ENCODE results near the gene GLO1. TPM values are rescaled to one million over a fixed set of nuclear protein-coding genes. Genes with fewer than 3 reads are reported as not detected.

The GLO1 gene
- polyA plus RNA-seq, 4 donors = 71.8 to 313 (median 133) TPM

DNA sequence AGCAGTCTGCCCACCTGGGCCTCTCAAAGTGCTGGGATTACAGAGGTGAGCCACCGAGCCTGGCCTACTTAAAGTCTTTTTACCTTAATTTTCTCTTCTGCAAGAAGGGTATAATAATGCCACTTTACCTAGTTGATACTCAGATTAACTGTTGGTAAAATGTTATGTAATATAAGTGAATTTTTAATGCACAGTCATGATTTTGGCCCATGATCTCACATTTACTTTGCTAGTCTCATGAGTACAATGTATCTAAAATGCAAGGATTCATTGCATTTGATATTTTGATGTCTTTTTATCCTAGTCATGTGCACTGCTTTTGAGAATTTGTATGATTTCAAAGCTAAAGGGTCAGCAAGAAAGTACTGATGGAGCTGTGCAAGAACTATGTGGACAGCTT lies 25.3 kb upstream of the GLO1 start:
- Histone ChIP-seq H3K4me3 (ENCODE audit: low read depth in 1 of 3, low read length in 3 of 3) (no peak overlapping the region), H3K36me3 (ENCODE audit: control insufficient read depth in 3 of 3, insufficient read depth in 2 of 3, low read depth in 1 of 3, low read length in 3 of 3) (no peaks in the 10 kb centered on the region), H3K27me3 (ENCODE audit: control insufficient read depth in 3 of 3, insufficient read depth in 3 of 3, low read length in 3 of 3) (no peaks in the 10 kb centered on the region), H3K4me1 (ENCODE audit: control insufficient read depth in 3 of 3, insufficient read depth in 2 of 3, low read depth in 1 of 3, low read length in 2 of 3) (no peaks in the 10 kb centered on the region), H3K9me3 (ENCODE audit: control insufficient read depth in 2 of 2, insufficient read depth in 1 of 2, low read depth in 1 of 2, low read length in 1 of 2) (no peaks in the 10 kb centered on the region), H3K27ac (ENCODE audit: low read depth in 1 of 3, low read length in 2 of 3) (no peak overlapping the region)
- WGBS, 3 donors = 86 to 97% (median 92%) methylated on average over 1 of the region's 1 CpG
- DNase-seq (no peak), FAIRE-seq (no peak)

DNA sequence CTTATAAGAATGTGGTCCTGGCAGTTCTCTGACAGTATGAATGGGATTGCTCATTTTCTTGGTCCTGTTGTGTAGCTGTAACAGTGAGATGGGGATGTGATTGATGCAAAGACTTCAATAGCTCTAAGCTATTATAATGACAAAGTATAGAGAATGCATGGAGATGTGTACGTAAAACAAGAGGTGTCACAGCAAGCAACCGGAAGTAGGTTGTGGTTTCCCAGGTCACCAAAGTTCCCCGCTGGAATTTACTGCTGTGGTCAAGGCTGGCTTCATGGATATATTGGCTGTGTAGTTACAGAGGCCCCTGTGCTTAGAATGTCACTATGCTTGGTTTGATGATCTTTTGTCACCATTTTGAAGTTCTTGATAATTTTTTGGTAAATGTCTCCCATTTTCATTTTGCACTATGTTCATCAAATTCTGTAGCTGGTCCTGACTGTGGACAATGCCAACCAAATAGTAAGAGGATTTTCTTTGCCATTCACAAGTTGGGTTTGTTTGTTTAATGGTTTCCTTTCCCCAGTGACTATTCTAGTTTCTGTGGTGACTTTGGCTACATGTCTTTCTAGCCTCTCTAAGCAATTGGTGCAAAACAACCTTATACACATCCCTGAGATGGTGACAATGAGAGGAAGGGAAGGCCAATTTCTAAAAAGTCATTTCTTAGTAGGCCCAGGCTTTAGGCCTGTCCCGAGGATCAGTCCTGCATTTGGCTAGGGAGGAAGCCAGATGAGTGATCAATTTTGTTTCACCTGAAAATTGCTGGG lies 22.7 kb upstream of the GLO1 start:
- Histone ChIP-seq H3K4me1 (ENCODE audit: control insufficient read depth in 3 of 3, insufficient read depth in 2 of 3, low read depth in 1 of 3, low read length in 2 of 3) (no peaks in the 10 kb centered on the region), H3K27me3 (ENCODE audit: control insufficient read depth in 3 of 3, insufficient read depth in 3 of 3, low read length in 3 of 3) (no peaks in the 10 kb centered on the region), H3K27ac (ENCODE audit: low read depth in 1 of 3, low read length in 2 of 3) (no peak overlapping the region), H3K9me3 (ENCODE audit: control insufficient read depth in 2 of 2, insufficient read depth in 1 of 2, low read depth in 1 of 2, low read length in 1 of 2) (no peaks in the 10 kb centered on the region), H3K36me3 (ENCODE audit: control insufficient read depth in 3 of 3, insufficient read depth in 2 of 3, low read depth in 1 of 3, low read length in 3 of 3) (no peaks in the 10 kb centered on the region), H3K4me3 (ENCODE audit: low read depth in 1 of 3, low read length in 3 of 3) (no peak overlapping the region)
- DNase-seq (no peak), FAIRE-seq (no peak)
- WGBS, 3 donors = 60 to 87% (median 74%) methylated on average over 4 of the region's 4 CpGs

DNA sequence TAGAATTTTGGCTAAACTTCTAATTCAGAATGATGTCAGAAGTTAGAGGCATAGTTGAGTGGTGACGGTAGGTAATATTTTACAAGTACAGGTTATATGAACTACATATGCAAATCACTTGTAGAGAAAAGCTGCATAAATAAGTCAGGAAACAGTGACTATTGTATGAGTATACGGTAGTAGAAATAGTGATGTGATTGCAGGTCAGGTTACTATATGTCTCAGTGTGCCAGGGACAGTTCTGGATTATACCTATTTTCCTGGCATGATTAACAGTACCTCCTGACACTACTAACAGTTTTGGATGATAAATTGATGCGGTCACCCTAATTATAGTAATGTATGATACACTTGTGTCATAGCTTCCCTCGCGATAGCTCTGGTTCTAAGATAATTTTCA lies 21.4 kb upstream of the GLO1 start:
- DNase-seq (no peak), FAIRE-seq (no peak)
- Histone ChIP-seq H3K27ac (ENCODE audit: low read depth in 1 of 3, low read length in 2 of 3) (no peak overlapping the region), H3K9me3 (ENCODE audit: control insufficient read depth in 2 of 2, insufficient read depth in 1 of 2, low read depth in 1 of 2, low read length in 1 of 2) (no peaks in the 10 kb centered on the region), H3K36me3 (ENCODE audit: control insufficient read depth in 3 of 3, insufficient read depth in 2 of 3, low read depth in 1 of 3, low read length in 3 of 3) (no peaks in the 10 kb centered on the region), H3K4me1 (ENCODE audit: control insufficient read depth in 3 of 3, insufficient read depth in 2 of 3, low read depth in 1 of 3, low read length in 2 of 3) (no peaks in the 10 kb centered on the region), H3K4me3 (ENCODE audit: low read depth in 1 of 3, low read length in 3 of 3) (no peak overlapping the region), H3K27me3 (ENCODE audit: control insufficient read depth in 3 of 3, insufficient read depth in 3 of 3, low read length in 3 of 3) (peaks cover 0 to 3% (median 0%) of the 10 kb centered on the region in 3 donors)
- 71 to 74% (median 74%) methylated on average over 5 of the region's 5 CpGs for WGBS, 3 donors

DNA sequence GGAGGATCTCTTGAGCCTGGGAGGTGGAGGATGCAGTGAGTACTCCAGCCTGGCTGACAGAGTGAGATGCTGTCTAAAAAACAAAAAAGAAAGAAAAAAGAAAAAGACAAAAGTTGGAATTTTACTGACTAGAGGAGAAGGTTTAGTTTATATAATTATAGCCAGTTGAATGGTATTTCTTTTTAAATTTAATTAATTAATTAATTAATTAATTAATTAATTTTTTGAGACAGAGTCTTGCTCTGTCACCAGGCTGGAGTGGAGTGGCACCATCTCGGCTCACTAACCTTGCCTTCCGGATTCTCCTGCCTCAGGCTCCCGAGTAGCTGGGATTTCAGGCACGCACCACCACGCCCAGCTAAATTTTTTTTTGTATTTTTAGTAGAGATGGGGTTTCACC lies 20.8 kb upstream of the GLO1 start:
- no peak overlapping the region for H3K27ac ChIP-seq (ENCODE audit: low read depth in 1 of 3, low read length in 2 of 3)
- WGBS, 3 donors = 87 to 96% (median 95%) methylated on average over 5 of the region's 5 CpGs
- peaks cover 0 to 7% (median 0%) of the 10 kb centered on the region in 3 donors for H3K27me3 ChIP-seq (ENCODE audit: control insufficient read depth in 3 of 3, insufficient read depth in 3 of 3, low read length in 3 of 3)
- DNase-seq (no peak), FAIRE-seq (no peak)
- H3K36me3 ChIP-seq (ENCODE audit: control insufficient read depth in 3 of 3, insufficient read depth in 2 of 3, low read depth in 1 of 3, low read length in 3 of 3) = no peaks in the 10 kb centered on the region
- H3K4me1 ChIP-seq (ENCODE audit: control insufficient read depth in 3 of 3, insufficient read depth in 2 of 3, low read depth in 1 of 3, low read length in 2 of 3) = no peaks in the 10 kb centered on the region
- no peaks in the 10 kb centered on the region for H3K9me3 ChIP-seq (ENCODE audit: control insufficient read depth in 2 of 2, insufficient read depth in 1 of 2, low read depth in 1 of 2, low read length in 1 of 2)
- H3K4me3 ChIP-seq (ENCODE audit: low read depth in 1 of 3, low read length in 3 of 3) = no peak overlapping the region

DNA sequence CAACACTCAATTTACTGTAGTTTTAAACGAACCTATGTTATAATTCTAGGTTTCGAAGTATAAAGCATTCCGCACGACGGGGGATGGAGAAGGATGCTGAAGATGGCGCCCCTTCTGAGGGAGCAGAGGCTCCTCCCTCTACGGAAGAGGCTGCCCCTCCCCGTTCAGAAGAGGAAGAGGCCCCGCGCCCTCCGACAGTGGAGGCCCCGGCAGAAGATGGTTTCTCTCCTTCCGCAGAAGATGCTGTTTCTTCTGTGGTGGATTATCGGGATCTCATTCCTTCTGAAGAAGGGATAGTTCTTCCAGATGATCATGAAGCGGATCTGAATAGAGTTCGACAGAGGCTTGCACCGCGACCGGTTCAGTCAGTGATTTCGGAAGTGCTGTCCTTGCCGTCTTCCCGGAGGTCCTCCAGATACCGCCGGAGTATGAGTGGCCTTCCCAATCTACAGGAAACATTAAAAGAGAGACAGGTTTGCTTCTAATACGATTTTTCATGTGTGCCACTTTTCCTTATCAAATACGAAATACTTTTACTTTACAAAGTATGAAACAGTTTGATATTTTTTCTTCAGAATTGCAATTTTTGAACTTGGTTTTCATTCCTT lies 19.9 kb upstream of the GLO1 start:
- DNase-seq (no peak), FAIRE-seq (no peak)
- H3K36me3 ChIP-seq (ENCODE audit: control insufficient read depth in 3 of 3, insufficient read depth in 2 of 3, low read depth in 1 of 3, low read length in 3 of 3) = no peaks in the 10 kb centered on the region
- no peak overlapping the region for H3K4me3 ChIP-seq (ENCODE audit: low read depth in 1 of 3, low read length in 3 of 3)
- WGBS, 3 donors = 92 to 94% (median 92%) methylated on average over 26 of the region's 26 CpGs
- H3K27me3 ChIP-seq (ENCODE audit: control insufficient read depth in 3 of 3, insufficient read depth in 3 of 3, low read length in 3 of 3) = peaks cover 0 to 7% (median 0%) of the 10 kb centered on the region in 3 donors
- no peaks in the 10 kb centered on the region for H3K9me3 ChIP-seq (ENCODE audit: control insufficient read depth in 2 of 2, insufficient read depth in 1 of 2, low read depth in 1 of 2, low read length in 1 of 2)
- H3K4me1 ChIP-seq (ENCODE audit: control insufficient read depth in 3 of 3, insufficient read depth in 2 of 3, low read depth in 1 of 3, low read length in 2 of 3) = no peaks in the 10 kb centered on the region
- H3K27ac ChIP-seq (ENCODE audit: low read depth in 1 of 3, low read length in 2 of 3) = no peak overlapping the region

DNA sequence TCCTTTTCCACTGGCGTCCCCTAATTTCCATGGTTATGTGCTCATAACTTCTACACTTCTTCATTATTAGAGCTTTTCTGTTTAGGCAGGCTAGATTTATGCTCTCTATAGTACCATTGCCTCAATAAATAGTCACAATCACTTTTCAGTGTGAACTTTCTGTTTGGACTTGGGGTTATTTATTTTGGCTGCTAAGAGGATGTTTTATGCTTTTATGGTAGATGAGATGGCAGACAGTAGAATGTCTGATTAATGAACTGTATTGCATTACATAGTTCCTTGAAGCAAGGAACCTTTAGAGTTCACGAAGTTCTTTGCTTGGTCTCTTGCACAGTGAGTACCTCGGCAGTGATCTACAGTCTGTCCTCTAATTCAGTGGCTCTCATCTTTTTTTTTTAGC lies 19.1 kb upstream of the GLO1 start:
- WGBS, 3 donors = 31 to 56% (median 36%) methylated on average over 3 of the region's 3 CpGs
- H3K4me3 ChIP-seq (ENCODE audit: low read depth in 1 of 3, low read length in 3 of 3) = no peak overlapping the region
- no peaks in the 10 kb centered on the region for H3K36me3 ChIP-seq (ENCODE audit: control insufficient read depth in 3 of 3, insufficient read depth in 2 of 3, low read depth in 1 of 3, low read length in 3 of 3)
- no peak overlapping the region for H3K27ac ChIP-seq (ENCODE audit: low read depth in 1 of 3, low read length in 2 of 3)
- peaks cover 0 to 7% (median 0%) of the 10 kb centered on the region in 3 donors for H3K27me3 ChIP-seq (ENCODE audit: control insufficient read depth in 3 of 3, insufficient read depth in 3 of 3, low read length in 3 of 3)
- FAIRE-seq (no peak), DNase-seq (peak in 1 of 2 donors; percentile 10)
- H3K4me1 ChIP-seq (ENCODE audit: control insufficient read depth in 3 of 3, insufficient read depth in 2 of 3, low read depth in 1 of 3, low read length in 2 of 3) = no peaks in the 10 kb centered on the region
- H3K9me3 ChIP-seq (ENCODE audit: control insufficient read depth in 2 of 2, insufficient read depth in 1 of 2, low read depth in 1 of 2, low read length in 1 of 2) = no peaks in the 10 kb centered on the region

DNA sequence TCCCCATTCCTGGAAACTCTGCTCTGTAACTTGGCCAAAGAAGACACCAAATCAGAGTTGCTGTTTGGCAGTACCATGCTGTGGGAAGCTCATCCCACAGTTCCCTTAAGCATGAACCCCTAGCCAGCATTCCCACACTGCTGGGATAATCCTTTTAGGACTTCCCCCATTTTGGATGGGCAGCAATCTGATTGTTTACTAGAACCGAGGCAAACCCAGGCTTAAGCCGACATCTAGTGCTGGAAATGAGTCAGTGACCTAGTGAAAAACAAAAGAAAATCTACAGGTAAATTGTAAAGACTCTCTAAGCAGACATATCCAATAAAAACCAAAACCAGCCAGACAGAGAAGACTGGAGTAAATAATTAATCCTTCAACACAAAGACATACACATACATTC lies 17.4 kb upstream of the GLO1 start:
- no peak for FAIRE-seq
- H3K9me3 ChIP-seq (ENCODE audit: control insufficient read depth in 2 of 2, insufficient read depth in 1 of 2, low read depth in 1 of 2, low read length in 1 of 2) = no peaks in the 10 kb centered on the region

DNA sequence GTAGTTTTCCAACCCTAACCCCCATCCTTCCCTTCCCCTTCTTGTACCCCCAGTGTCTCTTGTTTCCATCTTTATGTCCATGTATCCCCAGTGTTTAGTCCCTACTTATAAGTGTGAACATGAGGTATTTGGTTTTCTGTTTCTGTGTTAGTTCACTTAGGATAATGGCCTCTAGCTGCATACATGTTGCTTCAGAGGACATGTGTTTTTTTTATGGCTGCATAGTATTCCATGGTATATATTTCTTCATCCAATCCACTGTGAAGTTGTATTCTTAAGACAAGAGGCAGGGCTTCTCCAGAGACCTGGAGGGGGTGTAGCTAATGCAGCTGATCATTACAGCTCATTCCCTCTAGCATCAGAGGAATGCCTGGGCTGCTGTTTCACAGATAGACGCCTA lies 16.4 kb upstream of the GLO1 start:
- FAIRE-seq = no peak
- Histone ChIP-seq H3K36me3 (ENCODE audit: control insufficient read depth in 3 of 3, insufficient read depth in 2 of 3, low read depth in 1 of 3, low read length in 3 of 3) (no peaks in the 10 kb centered on the region), H3K4me1 (ENCODE audit: control insufficient read depth in 3 of 3, insufficient read depth in 2 of 3, low read depth in 1 of 3, low read length in 2 of 3) (no peaks in the 10 kb centered on the region), H3K27me3 (ENCODE audit: control insufficient read depth in 3 of 3, insufficient read depth in 3 of 3, low read length in 3 of 3) (peaks cover 0 to 30% (median 6%) of the 10 kb centered on the region in 3 donors), H3K9me3 (ENCODE audit: control insufficient read depth in 2 of 2, insufficient read depth in 1 of 2, low read depth in 1 of 2, low read length in 1 of 2) (no peaks in the 10 kb centered on the region), H3K27ac (ENCODE audit: low read depth in 1 of 3, low read length in 2 of 3) (no peak overlapping the region), H3K4me3 (ENCODE audit: low read depth in 1 of 3, low read length in 3 of 3) (no peak overlapping the region)
- no peak for DNase-seq
- WGBS, 3 donors = 82 to 96% (median 83%) methylated on average over 1 of the region's 1 CpG

More for the DNA sequence above, 17.4 kb upstream of the GLO1 start:
- H3K36me3 ChIP-seq (ENCODE audit: control insufficient read depth in 3 of 3, insufficient read depth in 2 of 3, low read depth in 1 of 3, low read length in 3 of 3) = no peaks in the 10 kb centered on the region
- no peak for DNase-seq
- H3K4me1 ChIP-seq (ENCODE audit: control insufficient read depth in 3 of 3, insufficient read depth in 2 of 3, low read depth in 1 of 3, low read length in 2 of 3) = no peaks in the 10 kb centered on the region
- H3K4me3 ChIP-seq (ENCODE audit: low read depth in 1 of 3, low read length in 3 of 3) = no peak overlapping the region
- H3K27me3 ChIP-seq (ENCODE audit: control insufficient read depth in 3 of 3, insufficient read depth in 3 of 3, low read length in 3 of 3) = peaks cover 0 to 21% (median 3%) of the 10 kb centered on the region in 3 donors
- H3K27ac ChIP-seq (ENCODE audit: low read depth in 1 of 3, low read length in 2 of 3) = no peak overlapping the region
- WGBS, 3 donors = 9 to 17% (median 13%) methylated on average over 2 of the region's 2 CpGs
